Measurements from ENCODE around the gene EIF5A2. TPM values are rescaled to one million over a fixed set of nuclear protein-coding genes. Genes with fewer than 3 reads are reported as not detected.
"Not testable (repeated sequence)": the region's sequence is repeated elsewhere in the genome, so short reads cannot be mapped to it uniquely, and the experiment has no call there.

The EIF5A2 gene
- total and polyA plus RNA-seq, 12 donors = 0.94 to 11.2 (median 4.0) TPM

DNA sequence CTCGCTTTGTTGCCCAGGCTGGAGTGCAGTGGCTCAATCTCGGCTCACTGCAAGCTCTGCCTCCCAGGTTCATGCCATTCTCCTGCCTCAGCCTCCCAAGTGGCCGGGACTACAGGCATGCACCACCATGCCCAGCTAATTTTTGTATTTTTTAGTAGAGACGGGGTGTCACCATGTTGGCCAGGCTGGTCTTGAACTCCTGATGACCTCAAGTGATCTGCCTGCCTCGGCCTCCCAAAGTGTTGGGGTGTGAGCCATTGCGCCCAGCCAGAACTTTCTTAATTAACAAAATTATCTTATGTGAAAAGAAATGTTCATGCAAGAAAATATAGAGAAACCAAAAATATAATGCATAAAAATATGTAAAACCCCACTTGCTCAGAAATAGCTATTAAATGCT lies 31.1 kb downstream of the EIF5A2 start:
- H3K9me3 ChIP-seq (replicated peaks in 1 of 3); H3K27ac ChIP-seq; H3K36me3 ChIP-seq (replicated peaks in 1 of 2); H3K4me1 ChIP-seq (replicated peaks in 1 of 2); H3K27me3 ChIP-seq; DNase-seq; H3K4me3 ChIP-seq; intact Hi-C loops (cut with DNase I): not testable (repeated sequence)
- 82 to 93% (median 89%) methylated on average over 6 of the region's 6 CpGs for WGBS, 4 donors

DNA sequence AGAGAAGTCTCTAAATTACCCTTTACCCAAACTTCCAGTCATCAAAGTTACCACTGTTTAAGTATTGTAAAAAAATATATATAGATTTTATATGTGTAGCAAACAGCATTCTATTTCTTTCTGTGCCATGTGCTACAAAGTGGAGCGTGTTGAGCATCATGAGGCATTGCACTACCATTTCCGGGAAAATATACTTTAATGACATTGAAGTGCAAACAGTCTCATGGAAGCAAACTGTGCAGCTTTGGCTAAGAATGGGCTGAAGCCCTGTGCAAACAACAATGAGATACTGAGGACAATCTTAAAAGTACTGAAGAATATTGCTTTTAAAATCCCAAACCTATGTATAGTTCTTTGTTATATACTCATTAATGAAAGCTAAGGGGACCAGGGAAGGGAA lies 31.9 kb downstream of the EIF5A2 start:
- H3K4me1 ChIP-seq (replicated peaks in 1 of 2) = no peaks in the 10 kb centered on the region
- no peak for DNase-seq
- H3K27me3 ChIP-seq = no peaks in the 10 kb centered on the region
- H3K27ac ChIP-seq = no peak overlapping the region
- H3K36me3 ChIP-seq (replicated peaks in 1 of 2) = no peaks in the 10 kb centered on the region
- TF ChIP-seq, protein P1, sequence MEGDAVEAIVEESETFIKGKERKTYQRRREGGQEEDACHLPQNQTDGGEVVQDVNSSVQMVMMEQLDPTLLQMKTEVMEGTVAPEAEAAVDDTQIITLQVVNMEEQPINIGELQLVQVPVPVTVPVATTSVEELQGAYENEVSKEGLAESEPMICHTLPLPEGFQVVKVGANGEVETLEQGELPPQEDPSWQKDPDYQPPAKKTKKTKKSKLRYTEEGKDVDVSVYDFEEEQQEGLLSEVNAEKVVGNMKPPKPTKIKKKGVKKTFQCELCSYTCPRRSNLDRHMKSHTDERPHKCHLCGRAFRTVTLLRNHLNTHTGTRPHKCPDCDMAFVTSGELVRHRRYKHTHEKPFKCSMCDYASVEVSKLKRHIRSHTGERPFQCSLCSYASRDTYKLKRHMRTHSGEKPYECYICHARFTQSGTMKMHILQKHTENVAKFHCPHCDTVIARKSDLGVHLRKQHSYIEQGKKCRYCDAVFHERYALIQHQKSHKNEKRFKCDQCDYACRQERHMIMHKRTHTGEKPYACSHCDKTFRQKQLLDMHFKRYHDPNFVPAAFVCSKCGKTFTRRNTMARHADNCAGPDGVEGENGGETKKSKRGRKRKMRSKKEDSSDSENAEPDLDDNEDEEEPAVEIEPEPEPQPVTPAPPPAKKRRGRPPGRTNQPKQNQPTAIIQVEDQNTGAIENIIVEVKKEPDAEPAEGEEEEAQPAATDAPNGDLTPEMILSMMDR (IDR thresholded peaks at IDR 0.05) = no peak
- TF ChIP-seq POLR2A (IDR thresholded peaks at IDR 0.05) = no peak
- intact Hi-C loops (cut with DNase I) = no loop called here
- no peak overlapping the region for H3K4me3 ChIP-seq
- H3K9me3 ChIP-seq (replicated peaks in 1 of 3) = peaks cover 0 to 5% (median 0%) of the 10 kb centered on the region in 3 donors
- WGBS, 4 donors = 71 to 84% (median 80%) methylated on average over 2 of the region's 2 CpGs

DNA sequence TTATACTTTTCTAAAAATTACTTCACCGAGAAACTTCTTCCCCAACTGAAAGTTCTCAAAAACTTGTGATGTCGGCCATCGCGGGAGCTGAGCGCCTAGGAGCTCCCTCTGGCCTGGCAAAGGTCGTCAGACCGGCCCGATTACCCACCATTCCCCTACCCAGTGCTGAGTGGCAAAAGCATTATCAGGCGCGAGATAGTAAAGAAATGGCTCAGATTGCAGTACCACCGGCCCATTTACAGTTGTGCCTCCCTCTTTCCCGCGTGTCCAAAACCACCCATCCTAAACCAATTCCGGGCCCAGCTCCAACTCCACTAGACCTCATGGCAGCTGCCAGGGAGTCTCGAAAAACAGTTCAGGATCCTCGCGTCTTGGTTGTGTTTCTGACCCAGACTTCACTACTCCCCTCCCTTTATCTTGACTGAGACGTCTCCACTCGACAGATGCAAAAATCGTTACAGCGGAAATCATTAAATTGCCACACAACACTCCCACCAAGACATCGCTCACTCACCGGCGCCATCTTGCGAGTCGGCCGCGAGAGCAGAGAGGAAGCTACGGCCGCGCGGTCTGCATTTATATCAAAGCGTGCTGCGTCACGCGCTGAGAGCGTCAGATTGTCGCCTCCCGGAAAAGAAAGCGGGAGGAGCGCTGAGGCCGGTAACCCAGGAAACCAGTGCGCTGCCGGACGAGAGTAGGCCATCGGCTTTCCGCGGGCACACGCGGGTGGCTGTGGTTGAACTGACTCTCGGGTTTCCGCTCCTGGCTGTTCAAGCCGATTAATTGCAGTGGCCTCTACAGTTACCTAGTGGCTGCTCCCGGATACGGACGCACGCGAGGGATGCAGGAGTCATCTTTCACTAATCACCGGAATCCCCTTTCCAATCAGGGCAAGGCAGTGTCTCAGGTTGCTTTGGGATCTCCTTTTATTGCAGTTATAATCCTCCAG lies 38.5 kb downstream of the EIF5A2 start, which contains the start of gene RPL22L1:
TSS of gene RPL22L1 (minus strand) at position 551 of the 949 bp plus-strand sequence. CDS start at position 523, 28 bp downstream.
- H3K36me3 ChIP-seq (replicated peaks in 1 of 2) = peaks cover 0 to 31% of the 10 kb centered on the region in 2 donors

DNA sequence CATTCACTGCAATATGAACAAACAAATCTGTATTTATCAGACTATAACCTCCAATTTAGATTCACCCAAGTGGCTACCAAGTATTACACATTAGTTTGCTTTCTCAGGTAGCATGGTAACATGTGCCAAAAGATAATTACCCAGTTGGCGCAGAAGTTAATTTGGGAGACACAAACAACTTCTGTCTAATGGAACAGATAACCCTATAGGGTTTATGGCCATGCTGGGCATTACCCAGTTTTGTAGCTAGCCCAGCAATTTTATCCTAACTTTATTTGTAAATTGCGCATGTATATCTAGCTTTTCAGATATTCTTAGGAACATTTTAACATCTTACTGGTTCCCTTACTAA lies 39.2 kb downstream of the EIF5A2 start:
- peak overlapping the region in 3 of 4 donors; percentile 57 to 86 (median 72) for H3K4me3 ChIP-seq
- H3K36me3 ChIP-seq (replicated peaks in 1 of 2) = peaks cover 0 to 31% of the 10 kb centered on the region in 2 donors
- WGBS, 4 donors = 38 to 49% (median 47%) methylated on average over 2 of the region's 2 CpGs
- no peaks in the 10 kb centered on the region for H3K27me3 ChIP-seq
- no peak for DNase-seq
- H3K27ac ChIP-seq = peak overlapping the region in 4 of 5 donors; percentile 65 to 95 (median 80)
- TF ChIP-seq POLR2A (IDR thresholded peaks at IDR 0.05) = no peak
- TF ChIP-seq, protein P1 (IDR thresholded peaks at IDR 0.05) = no peak
- intact Hi-C loops (cut with DNase I) = no loop called here
- H3K9me3 ChIP-seq (replicated peaks in 1 of 3) = peaks cover 0 to 1% (median 0%) of the 10 kb centered on the region in 3 donors
- peaks cover 12 to 30% of the 10 kb centered on the region in 2 donors for H3K4me1 ChIP-seq (replicated peaks in 1 of 2)

More for the DNA sequence above, 38.5 kb downstream of the EIF5A2 start, which contains the start of gene RPL22L1:
- Histone ChIP-seq H3K27me3 (no peaks in the 10 kb centered on the region), H3K9me3 (replicated peaks in 1 of 3) (peaks cover 0 to 5% (median 0%) of the 10 kb centered on the region in 3 donors), H3K4me1 (replicated peaks in 1 of 2) (peaks cover 12 to 30% of the 10 kb centered on the region in 2 donors), H3K4me3 (peak within 1 kb of the TSS in 3 of 4 donors; percentile 57 to 86 (median 72)), H3K27ac (peak within 1 kb of the TSS in 4 of 5 donors; percentile 65 to 95 (median 80))
- intact Hi-C loops (cut with DNase I) = no loop called here
- peak; percentile 92 to 98 (median 95) for DNase-seq
- 0 to 2% (median 1%) methylated on average over 42 to 59 of the region's 59 CpGs for WGBS, 4 donors
- peak; percentile 82 to 89 for TF ChIP-seq POLR2A (IDR thresholded peaks at IDR 0.05)
- TF ChIP-seq, protein P1 (IDR thresholded peaks at IDR 0.05) = peak in 2 of 6 experiments; percentile 16 to 22

Data from adrenal gland (tissue), 12 donors.